Ovary (tissue), 3 donors: Measurements from ENCODE around the gene AUH.

Experiments
- CTCF ChIP-seq, 3 donors: fragments of 450-650 bp in 2 of 3; fragments of 200-600 bp in 1 of 3; IDR thresholded peaks; one replicate each; pipeline versions ENCODE4 v1.5.1 to v1.8.0; 2016 to 2022; ENCODE audit warnings: antibody characterized with exemption in 3 of 3, mild to moderate bottlenecking in 1 of 3
- POLR2A ChIP-seq: fragments of 450-650 bp; IDR thresholded peaks from one replicate; pipeline ENCODE4 v1.6.1; 2017; ENCODE audit warnings: antibody characterized with exemption, mild to moderate bottlenecking, moderate library complexity
- donor health status: DM: no; HTN: no; CAD: no.

GRCh38 chr9:91180930-91181268 is 180.8 kb downstream of the AUH start:
- TF ChIP-seq CTCF (IDR thresholded peaks at IDR 0.05) (no peak), POLR2A (no peak)
